ENCODE measurements around the gene IL18R1. TPM values are rescaled to one million over a fixed set of nuclear protein-coding genes. Genes with fewer than 3 reads are reported as not detected.

IL18R1 gene
- total RNA-seq, 1 donor from 2014 or later = 1.0 TPM

DNA sequence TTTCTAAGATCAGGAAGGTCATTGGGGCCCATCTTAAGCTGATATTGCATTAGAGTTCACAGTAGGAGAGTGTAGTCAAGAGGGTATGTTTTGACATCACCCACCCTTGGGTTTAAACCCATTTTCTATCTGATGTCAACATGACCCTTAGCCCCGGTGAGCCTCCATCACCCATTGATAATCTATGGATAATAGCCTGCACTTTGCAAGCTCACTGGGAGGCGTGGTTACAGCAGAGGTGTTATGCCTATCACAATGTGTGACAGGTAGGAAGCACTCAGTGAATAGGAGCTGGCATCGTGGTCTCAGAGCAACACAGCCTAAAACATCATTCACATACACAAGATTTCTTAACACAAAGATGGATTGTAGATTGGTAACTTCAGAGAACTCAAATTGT, 88.6 kb downstream of the IL18R1 start:
- no peak for ATAC-seq
- DNase-seq (ENCODE audit: missing footprints) = no peak
- intact Hi-C loops (cut with DNase I) = loop anchor here (5.0 to 10.0 kb wide), 2 partner anchors 197 to 559 kb away; no protein-coding TSS in a partner anchor

DNA sequence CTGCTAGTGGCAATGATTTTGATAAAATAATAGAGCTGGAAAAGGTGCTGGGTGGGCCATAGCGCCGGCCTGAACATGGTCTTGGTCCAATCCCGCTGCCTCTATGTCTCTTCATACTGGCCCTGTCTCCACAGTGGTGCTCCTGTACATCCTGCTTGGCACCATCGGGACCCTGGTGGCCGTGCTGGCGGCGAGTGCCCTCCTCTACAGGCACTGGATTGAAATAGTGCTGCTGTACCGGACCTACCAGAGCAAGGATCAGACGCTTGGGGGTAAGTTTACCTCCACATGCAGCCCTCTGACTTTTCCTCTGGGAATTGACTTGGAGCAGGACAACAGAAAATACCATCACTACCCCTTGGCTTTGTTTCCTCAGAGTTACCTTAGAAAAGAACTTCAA, 91.3 kb downstream of the IL18R1 start:
- peak; percentile 63 for DNase-seq (ENCODE audit: missing footprints)
- intact Hi-C loops (cut with DNase I) = loop anchor here (10.0 kb wide), 1 partner anchor 562 kb away; no protein-coding TSS in a partner anchor
- no peak for ATAC-seq

Small RNA genes lying within 50 kb of the gene (microRNA-seq; reads per million reads assigned to microRNA genes)
- gene MIR4772 = not detected

Other genes starting within 250 kb of the IL18R1 start
- 26.6 TPM for gene IL1R1, start 213.1 kb upstream of the IL18R1 start, total RNA-seq
- gene IL1RL2, start 168.8 kb upstream of the IL18R1 start, total RNA-seq = not detected
- gene IL1RL1, start 44.2 kb upstream of the IL18R1 start, total RNA-seq = 1.7 TPM
- gene IL18RAP, start 67.4 kb downstream of the IL18R1 start, total RNA-seq = 0.30 TPM
- gene SLC9A4, start 117.4 kb downstream of the IL18R1 start, total RNA-seq = not detected